ENCODE results near the gene MGRN1. TPM values are rescaled to one million over a fixed set of nuclear protein-coding genes. Genes with fewer than 3 reads are reported as not detected.
A peak's percentile ranks its signal among the peaks of the same experiment; 100 is the strongest.

Gene MGRN1
- total RNA-seq, 4 donors from 2014 or later = 40.3 to 75.6 (median 48.5) TPM

DNA sequence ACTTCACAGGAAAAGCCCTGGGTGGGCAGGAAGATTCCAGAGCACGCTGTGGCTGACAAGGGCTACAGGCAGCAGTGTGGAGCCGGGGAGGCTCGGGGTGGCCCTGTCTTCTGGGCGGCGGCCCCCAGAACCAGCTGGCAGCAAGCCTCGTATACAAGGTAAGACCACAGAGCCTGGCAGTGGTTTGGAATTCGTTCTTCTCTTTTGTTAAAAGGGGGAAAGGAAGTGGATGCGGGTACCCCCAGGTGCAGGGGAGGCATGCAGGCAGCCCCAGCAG lies 16.0 kb upstream of the MGRN1 start:
- Histone ChIP-seq H3K27me3 (no peaks in the 10 kb centered on the region), H3K4me1 (peaks cover 29 to 56% (median 40%) of the 10 kb centered on the region in 4 donors), H3K9me3 (no peaks in the 10 kb centered on the region), H3K36me3 (peaks cover 17 to 39% (median 33%) of the 10 kb centered on the region in 4 donors), H3K27ac (replicated peaks in 1 of 4) (no peak overlapping the region), H3K4me3 (no peak overlapping the region)
- intact Hi-C loops (cut with DNase I) = no loop called here
- no peak for TF ChIP-seq POLR2A (IDR thresholded peaks at IDR 0.05; ENCODE audit: low read depth)
- no peak for TF ChIP-seq POLR2AphosphoS5 (IDR thresholded peaks at IDR 0.05)
- TF ChIP-seq, protein P1, sequence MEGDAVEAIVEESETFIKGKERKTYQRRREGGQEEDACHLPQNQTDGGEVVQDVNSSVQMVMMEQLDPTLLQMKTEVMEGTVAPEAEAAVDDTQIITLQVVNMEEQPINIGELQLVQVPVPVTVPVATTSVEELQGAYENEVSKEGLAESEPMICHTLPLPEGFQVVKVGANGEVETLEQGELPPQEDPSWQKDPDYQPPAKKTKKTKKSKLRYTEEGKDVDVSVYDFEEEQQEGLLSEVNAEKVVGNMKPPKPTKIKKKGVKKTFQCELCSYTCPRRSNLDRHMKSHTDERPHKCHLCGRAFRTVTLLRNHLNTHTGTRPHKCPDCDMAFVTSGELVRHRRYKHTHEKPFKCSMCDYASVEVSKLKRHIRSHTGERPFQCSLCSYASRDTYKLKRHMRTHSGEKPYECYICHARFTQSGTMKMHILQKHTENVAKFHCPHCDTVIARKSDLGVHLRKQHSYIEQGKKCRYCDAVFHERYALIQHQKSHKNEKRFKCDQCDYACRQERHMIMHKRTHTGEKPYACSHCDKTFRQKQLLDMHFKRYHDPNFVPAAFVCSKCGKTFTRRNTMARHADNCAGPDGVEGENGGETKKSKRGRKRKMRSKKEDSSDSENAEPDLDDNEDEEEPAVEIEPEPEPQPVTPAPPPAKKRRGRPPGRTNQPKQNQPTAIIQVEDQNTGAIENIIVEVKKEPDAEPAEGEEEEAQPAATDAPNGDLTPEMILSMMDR (IDR thresholded peaks at IDR 0.05) = no peak
- TF ChIP-seq EP300 (IDR thresholded peaks at IDR 0.05) = no peak
- WGBS = 86% methylated on average over 7 of the region's 8 CpGs
- DNase-seq (ENCODE audit: extremely low spot score) = no peak

- H3K27ac ChIP-seq (replicated peaks in 1 of 4) = no peak overlapping the region
- no peak for DNase-seq (ENCODE audit: extremely low spot score)
- no peaks in the 10 kb centered on the region for H3K27me3 ChIP-seq
- H3K4me3 ChIP-seq = no peak overlapping the region
- H3K4me1 ChIP-seq = peaks cover 29 to 53% (median 41%) of the 10 kb centered on the region in 4 donors
- H3K36me3 ChIP-seq = peaks cover 17 to 39% (median 33%) of the 10 kb centered on the region in 4 donors
- no peak for TF ChIP-seq EP300 (IDR thresholded peaks at IDR 0.05)
- TF ChIP-seq POLR2A (IDR thresholded peaks at IDR 0.05; ENCODE audit: low read depth) = no peak
- no peak for TF ChIP-seq POLR2AphosphoS5 (IDR thresholded peaks at IDR 0.05)
- TF ChIP-seq, protein P1 (IDR thresholded peaks at IDR 0.05) = no peak
- H3K9me3 ChIP-seq = no peaks in the 10 kb centered on the region
- intact Hi-C loops (cut with DNase I) = loop anchor here (5.0 kb wide), 1 partner anchor 73 kb away; no protein-coding TSS in a partner anchor
- WGBS = 88% methylated on average over 33 of the region's 45 CpGs
Measured at GRCh38 chr16:4609200-4610010, 15.2 kb upstream of the MGRN1 start.

DNA sequence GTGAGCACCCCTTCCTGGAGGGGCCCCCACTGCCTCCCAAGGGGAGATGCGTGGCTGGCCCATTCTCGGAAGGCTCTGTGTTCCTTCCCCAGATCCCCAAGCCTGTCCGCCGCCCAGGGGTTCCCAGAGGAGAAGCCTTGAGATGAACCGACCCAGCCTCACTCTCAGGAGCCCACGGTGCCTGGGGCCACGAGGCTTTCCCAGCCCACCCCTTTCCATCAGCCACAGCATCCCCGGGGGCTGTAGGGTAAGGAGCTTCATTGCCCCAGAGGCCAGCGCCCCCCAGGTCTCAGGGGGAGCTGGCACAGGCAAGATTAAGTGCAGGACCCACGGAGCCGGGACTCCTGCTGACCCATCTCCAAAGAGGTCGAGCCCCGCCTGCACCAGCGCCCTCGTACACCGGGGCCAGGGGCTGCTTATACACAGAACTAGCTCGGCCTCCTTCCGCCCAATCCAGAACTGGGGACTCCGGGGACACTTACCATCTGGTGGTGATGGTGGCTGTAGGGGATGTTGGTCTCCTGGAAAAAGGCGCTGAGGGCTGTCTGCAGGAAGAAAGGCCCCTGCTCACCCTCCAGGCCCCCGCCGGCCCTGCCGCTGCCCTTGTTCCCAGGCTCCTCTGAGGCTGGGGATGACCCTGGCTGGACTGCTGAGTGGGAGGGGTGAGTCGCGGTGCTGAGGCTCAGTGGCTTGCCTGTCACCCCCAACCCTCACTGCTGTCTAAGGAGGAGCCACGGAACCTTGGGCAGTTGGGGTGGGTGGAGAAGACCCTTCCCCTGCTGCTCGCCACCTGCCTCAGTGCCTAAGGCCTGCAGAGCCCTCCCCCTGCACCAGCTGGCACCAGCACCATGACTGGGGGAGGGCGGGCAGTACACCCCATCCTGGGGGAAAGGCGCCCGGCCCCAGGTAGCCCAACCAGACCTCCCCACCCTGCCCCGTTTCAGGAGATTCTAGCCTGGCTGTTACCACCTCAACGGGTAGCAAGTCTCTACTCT lies 14.3 kb upstream of the MGRN1 start:
- Histone ChIP-seq H3K9me3 (no peaks in the 10 kb centered on the region), H3K4me1 (peaks cover 35 to 56% (median 46%) of the 10 kb centered on the region in 4 donors), H3K27ac (replicated peaks in 1 of 4) (peak overlapping the region in 1 of 4 donors; percentile 97), H3K4me3 (no peak overlapping the region), H3K27me3 (no peaks in the 10 kb centered on the region), H3K36me3 (peaks cover 17 to 39% (median 33%) of the 10 kb centered on the region in 4 donors)
- no peak for DNase-seq (ENCODE audit: extremely low spot score)
- TF ChIP-seq POLR2A (IDR thresholded peaks at IDR 0.05; ENCODE audit: low read depth) (no peak), POLR2AphosphoS5 (IDR thresholded peaks at IDR 0.05) (no peak), EP300 (IDR thresholded peaks at IDR 0.05) (no peak)
- TF ChIP-seq, protein P1 (IDR thresholded peaks at IDR 0.05) = no peak
- intact Hi-C loops (cut with DNase I) = loop anchor here (5.0 kb wide), 1 partner anchor 72 kb away; no protein-coding TSS in a partner anchor
- 77% methylated on average over 17 of the region's 32 CpGs for WGBS

GRCh38 chr16:4611337-4612021 lies 13.1 kb upstream of the MGRN1 start:
- peak overlapping the region; percentile 14 to 99 (median 77) for H3K27ac ChIP-seq (replicated peaks in 1 of 4)
- TF ChIP-seq POLR2A (IDR thresholded peaks at IDR 0.05; ENCODE audit: low read depth) (no peak), EP300 (IDR thresholded peaks at IDR 0.05) (no peak), POLR2AphosphoS5 (IDR thresholded peaks at IDR 0.05) (no peak)
- TF ChIP-seq, protein P1 (IDR thresholded peaks at IDR 0.05) = no peak
- H3K27me3 ChIP-seq = no peaks in the 10 kb centered on the region
- peaks cover 17 to 39% (median 33%) of the 10 kb centered on the region in 4 donors for H3K36me3 ChIP-seq
- 74% methylated on average over 21 of the region's 22 CpGs for WGBS
- intact Hi-C loops (cut with DNase I) = loop anchor here (5.0 kb wide), 1 partner anchor 71 kb away; no protein-coding TSS in a partner anchor
- no peaks in the 10 kb centered on the region for H3K9me3 ChIP-seq
- H3K4me1 ChIP-seq = peaks cover 41 to 64% (median 54%) of the 10 kb centered on the region in 4 donors
- DNase-seq (ENCODE audit: extremely low spot score) = no peak
- H3K4me3 ChIP-seq = peak overlapping the region in 2 of 4 donors; percentile 3 to 20

All from esophagus muscularis mucosa (tissue), 4 donors.